ENCODE results near the gene NCBP3. TPM values are rescaled to one million over a fixed set of nuclear protein-coding genes. Genes with fewer than 3 reads are reported as not detected.

The NCBP3 gene
- total RNA-seq, 1 experiment from 2014 or later: 32.8 TPM

GRCh38 chr17:3894911-3895343, 48.9 kb upstream of the NCBP3 start:
- TF ChIP-seq, protein P1, sequence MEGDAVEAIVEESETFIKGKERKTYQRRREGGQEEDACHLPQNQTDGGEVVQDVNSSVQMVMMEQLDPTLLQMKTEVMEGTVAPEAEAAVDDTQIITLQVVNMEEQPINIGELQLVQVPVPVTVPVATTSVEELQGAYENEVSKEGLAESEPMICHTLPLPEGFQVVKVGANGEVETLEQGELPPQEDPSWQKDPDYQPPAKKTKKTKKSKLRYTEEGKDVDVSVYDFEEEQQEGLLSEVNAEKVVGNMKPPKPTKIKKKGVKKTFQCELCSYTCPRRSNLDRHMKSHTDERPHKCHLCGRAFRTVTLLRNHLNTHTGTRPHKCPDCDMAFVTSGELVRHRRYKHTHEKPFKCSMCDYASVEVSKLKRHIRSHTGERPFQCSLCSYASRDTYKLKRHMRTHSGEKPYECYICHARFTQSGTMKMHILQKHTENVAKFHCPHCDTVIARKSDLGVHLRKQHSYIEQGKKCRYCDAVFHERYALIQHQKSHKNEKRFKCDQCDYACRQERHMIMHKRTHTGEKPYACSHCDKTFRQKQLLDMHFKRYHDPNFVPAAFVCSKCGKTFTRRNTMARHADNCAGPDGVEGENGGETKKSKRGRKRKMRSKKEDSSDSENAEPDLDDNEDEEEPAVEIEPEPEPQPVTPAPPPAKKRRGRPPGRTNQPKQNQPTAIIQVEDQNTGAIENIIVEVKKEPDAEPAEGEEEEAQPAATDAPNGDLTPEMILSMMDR (IDR thresholded peaks at IDR 0.05; ENCODE audit: insufficient read depth in 1 of 2, low read depth in 1 of 2, low read length in 1 of 2, severe bottlenecking in 1 of 2, unreplicated experiment in 1 of 2): no peak
- H3K27me3 ChIP-seq (replicated peaks; ENCODE audit: control insufficient read depth, insufficient read depth, low read length): no peaks in the 10 kb centered on the region
- no peak for DNase-seq
- peaks cover 8% of the 10 kb centered on the region for H3K36me3 Mint-ChIP-seq (ENCODE audit: insufficient read depth, unreplicated experiment)
- H3K4me3 ChIP-seq (ENCODE audit: low read depth, low read length): no peak overlapping the region
- no peaks in the 10 kb centered on the region for H3K27me3 Mint-ChIP-seq (ENCODE audit: insufficient read depth, unreplicated experiment)
- peaks cover 9% of the 10 kb centered on the region for H3K4me1 Mint-ChIP-seq (ENCODE audit: low read depth, unreplicated experiment)
- no peaks in the 10 kb centered on the region for H3K9me3 Mint-ChIP-seq (ENCODE audit: unreplicated experiment)
- ChIA-PET CTCF (interaction anchor here (0.6 kb wide), 1 partner anchor 139 kb away, joined by 3 read pairs; no protein-coding TSS in a partner anchor), POLR2A (no interaction called here)
- intact Hi-C loops (cut with micrococcal nuclease; ENCODE audit: unreplicated experiment): no loop called here
- no peaks in the 10 kb centered on the region for H3K9me3 ChIP-seq
- H3K4me1 ChIP-seq: peaks cover 7% of the 10 kb centered on the region; the same call in 1 of the 2 replicates
- H3K4me3 Mint-ChIP-seq (ENCODE audit: unreplicated experiment): no peak overlapping the region
- no TSS peak for BruUV-seq (replicated peaks)
- no peaks in the 10 kb centered on the region for H3K36me3 ChIP-seq (ENCODE audit: control insufficient read depth, insufficient read depth, low read length)
- no peak overlapping the region for H3K27ac Mint-ChIP-seq (ENCODE audit: unreplicated experiment)

DNA sequence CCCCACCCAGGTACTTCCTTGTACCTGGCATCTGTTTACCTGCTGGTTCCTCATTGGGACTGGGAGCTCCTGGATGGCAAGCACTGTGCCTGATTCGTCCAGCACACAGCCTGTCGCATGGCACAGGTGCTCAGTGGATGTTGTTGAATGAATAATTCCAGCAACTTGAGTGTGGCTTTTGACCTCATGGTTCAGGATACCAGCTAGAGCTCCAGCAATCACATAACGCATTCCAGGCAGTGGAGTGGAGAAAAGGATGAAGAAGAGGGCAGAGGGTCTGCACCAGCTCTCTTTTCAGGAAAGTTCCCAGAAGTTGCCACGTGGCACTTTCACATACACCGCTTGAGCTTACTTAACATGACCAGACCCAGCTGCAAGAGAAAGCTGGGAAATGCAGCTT, 48.1 kb upstream of the NCBP3 start:
- Mint-ChIP-seq H3K4me3 (ENCODE audit: unreplicated experiment) (peak overlapping the region; percentile 71), H3K9me3 (ENCODE audit: unreplicated experiment) (no peaks in the 10 kb centered on the region), H3K27me3 (ENCODE audit: insufficient read depth, unreplicated experiment) (no peaks in the 10 kb centered on the region), H3K27ac (ENCODE audit: unreplicated experiment) (peak overlapping the region; percentile 91), H3K36me3 (ENCODE audit: insufficient read depth, unreplicated experiment) (peaks cover 8% of the 10 kb centered on the region), H3K4me1 (ENCODE audit: low read depth, unreplicated experiment) (peaks cover 9% of the 10 kb centered on the region)
- H3K4me3 ChIP-seq (ENCODE audit: low read depth, low read length): no peak overlapping the region
- POLR2A ChIA-PET: no interaction called here
- no peaks in the 10 kb centered on the region for H3K27me3 ChIP-seq (replicated peaks; ENCODE audit: control insufficient read depth, insufficient read depth, low read length)
- intact Hi-C loops (cut with micrococcal nuclease; ENCODE audit: unreplicated experiment): no loop called here
- BruUV-seq (replicated peaks): no TSS peak
- no peak for DNase-seq
- CTCF ChIA-PET: interaction anchor here (2.3 kb wide), 1 partner anchor 48 kb away, joined by 11 read pairs; the partner anchor contains the start of gene NCBP3
- TF ChIP-seq, protein P1 (IDR thresholded peaks at IDR 0.05; ENCODE audit: insufficient read depth in 1 of 2, low read depth in 1 of 2, low read length in 1 of 2, severe bottlenecking in 1 of 2, unreplicated experiment in 1 of 2): no peak
- no peaks in the 10 kb centered on the region for H3K9me3 ChIP-seq
- no peaks in the 10 kb centered on the region for H3K36me3 ChIP-seq (ENCODE audit: control insufficient read depth, insufficient read depth, low read length)
- peaks cover 7% of the 10 kb centered on the region; the same call in 1 of the 2 replicates for H3K4me1 ChIP-seq

GRCh38 chr17:3893720-3894116, 47.7 kb upstream of the NCBP3 start:
- H3K36me3 Mint-ChIP-seq (ENCODE audit: insufficient read depth, unreplicated experiment): peaks cover 8% of the 10 kb centered on the region
- no peaks in the 10 kb centered on the region for H3K9me3 Mint-ChIP-seq (ENCODE audit: unreplicated experiment)
- H3K4me1 ChIP-seq: peaks cover 7% of the 10 kb centered on the region; the same call in 1 of the 2 replicates
- DNase-seq: no peak
- intact Hi-C loops (cut with micrococcal nuclease; ENCODE audit: unreplicated experiment): no loop called here
- H3K4me3 Mint-ChIP-seq (ENCODE audit: unreplicated experiment): peak overlapping the region; percentile 71
- no peaks in the 10 kb centered on the region for H3K36me3 ChIP-seq (ENCODE audit: control insufficient read depth, insufficient read depth, low read length)
- peak overlapping the region; percentile 54 for H3K4me3 ChIP-seq (ENCODE audit: low read depth, low read length)
- peak overlapping the region; percentile 91 for H3K27ac Mint-ChIP-seq (ENCODE audit: unreplicated experiment)
- no peaks in the 10 kb centered on the region for H3K27me3 ChIP-seq (replicated peaks; ENCODE audit: control insufficient read depth, insufficient read depth, low read length)
- ChIA-PET CTCF (interaction anchor here (0.6 to 2.3 kb wide), 4 partner anchors 48 to 156 kb away, joined by 3 to 11 read pairs (median 4); partner anchors contain the start of gene NCBP3), POLR2A (no interaction called here)
- BruUV-seq (replicated peaks): no TSS peak
- TF ChIP-seq, protein P1 (IDR thresholded peaks at IDR 0.05; ENCODE audit: insufficient read depth in 1 of 2, low read depth in 1 of 2, low read length in 1 of 2, severe bottlenecking in 1 of 2, unreplicated experiment in 1 of 2): no peak
- H3K4me1 Mint-ChIP-seq (ENCODE audit: low read depth, unreplicated experiment): peaks cover 9% of the 10 kb centered on the region
- no peaks in the 10 kb centered on the region for H3K9me3 ChIP-seq
- no peaks in the 10 kb centered on the region for H3K27me3 Mint-ChIP-seq (ENCODE audit: insufficient read depth, unreplicated experiment)

Data from Caco-2 (cell line).